ENCODE data around the gene FGF13. TPM values are rescaled to one million over a fixed set of nuclear protein-coding genes. Genes with fewer than 3 reads are reported as not detected.

Gene FGF13
- total RNA-seq, 3 donors from 2014 or later = 7.9 to 18.1 (median 13.1) TPM

GRCh38 chrX:138669693-138670092 lies 41.8 kb downstream of the FGF13 start:
- no peak for TF ChIP-seq POLR2A (IDR thresholded peaks at IDR 0.05)
- TF ChIP-seq CTCF (IDR thresholded peaks at IDR 0.05) = no peak
- no peak for TF ChIP-seq POLR2AphosphoS5 (IDR thresholded peaks at IDR 0.05)
- intact Hi-C loops (cut with DNase I; ENCODE audit: low total_unique reads) = loop anchor here (10.0 kb wide), 1 partner anchor 265 kb away; no protein-coding TSS in a partner anchor
- Histone ChIP-seq H3K36me3 (no peaks in the 10 kb centered on the region), H3K27me3 (peaks cover 0 to 8% of the 10 kb centered on the region in 2 donors), H3K9me3 (no peaks in the 10 kb centered on the region), H3K4me1 (no peaks in the 10 kb centered on the region), H3K27ac (no peak overlapping the region), H3K4me3 (no peak overlapping the region)
- DNase-seq (ENCODE audit: low spot score in 2 of 2) = no peak

- H3K4me3 ChIP-seq = no peak overlapping the region
- peaks cover 0 to 3% of the 10 kb centered on the region in 2 donors for H3K27me3 ChIP-seq
- H3K9me3 ChIP-seq = no peaks in the 10 kb centered on the region
- DNase-seq (ENCODE audit: low spot score in 2 of 2) = no peak
- no peaks in the 10 kb centered on the region for H3K36me3 ChIP-seq
- TF ChIP-seq POLR2A (IDR thresholded peaks at IDR 0.05) (no peak), CTCF (IDR thresholded peaks at IDR 0.05) (no peak), POLR2AphosphoS5 (IDR thresholded peaks at IDR 0.05) (no peak)
- H3K4me1 ChIP-seq = no peaks in the 10 kb centered on the region
- intact Hi-C loops (cut with DNase I; ENCODE audit: low total_unique reads) = loop anchor here (10.0 kb wide), 1 partner anchor 270 kb away; no protein-coding TSS in a partner anchor
- H3K27ac ChIP-seq = no peak overlapping the region
These were observed 47.1 kb downstream of the FGF13 start for GRCh38 chrX:138664466-138664865.

GRCh38 chrX:138664016-138664415 lies 47.5 kb downstream of the FGF13 start:
- no peaks in the 10 kb centered on the region for H3K4me1 ChIP-seq
- no peak for TF ChIP-seq POLR2A (IDR thresholded peaks at IDR 0.05)
- TF ChIP-seq POLR2AphosphoS5 (IDR thresholded peaks at IDR 0.05) = no peak
- TF ChIP-seq CTCF (IDR thresholded peaks at IDR 0.05) = no peak
- no peaks in the 10 kb centered on the region for H3K36me3 ChIP-seq
- no peak overlapping the region for H3K27ac ChIP-seq
- intact Hi-C loops (cut with DNase I; ENCODE audit: low total_unique reads) = loop anchor here (10.0 kb wide), 1 partner anchor 271 kb away; no protein-coding TSS in a partner anchor
- H3K9me3 ChIP-seq = no peaks in the 10 kb centered on the region
- DNase-seq (ENCODE audit: low spot score in 2 of 2) = no peak
- H3K27me3 ChIP-seq = peaks cover 0 to 3% of the 10 kb centered on the region in 2 donors
- H3K4me3 ChIP-seq = no peak overlapping the region

- Histone ChIP-seq H3K9me3 (no peaks in the 10 kb centered on the region), H3K36me3 (no peaks in the 10 kb centered on the region), H3K4me3 (no peak overlapping the region), H3K27me3 (peaks cover 0 to 7% of the 10 kb centered on the region in 2 donors), H3K27ac (no peak overlapping the region), H3K4me1 (no peaks in the 10 kb centered on the region)
- intact Hi-C loops (cut with DNase I; ENCODE audit: low total_unique reads) = no loop called here
- TF ChIP-seq POLR2A (IDR thresholded peaks at IDR 0.05) = no peak
- DNase-seq (ENCODE audit: low spot score in 2 of 2) = no peak
These were observed 60.0 kb downstream of the FGF13 start for GRCh38 chrX:138651494-138651893.

- no peak overlapping the region for H3K27ac ChIP-seq
- TF ChIP-seq CTCF (IDR thresholded peaks at IDR 0.05) = no peak
- no peak for TF ChIP-seq POLR2AphosphoS5 (IDR thresholded peaks at IDR 0.05)
- TF ChIP-seq POLR2A (IDR thresholded peaks at IDR 0.05) = no peak
- H3K9me3 ChIP-seq = no peaks in the 10 kb centered on the region
- H3K36me3 ChIP-seq = no peaks in the 10 kb centered on the region
- DNase-seq (ENCODE audit: low spot score in 2 of 2) = no peak
- no peak overlapping the region for H3K4me3 ChIP-seq
- intact Hi-C loops (cut with DNase I; ENCODE audit: low total_unique reads) = no loop called here
- H3K27me3 ChIP-seq = peaks cover 0 to under 1% of the 10 kb centered on the region in 2 donors
- H3K4me1 ChIP-seq = no peaks in the 10 kb centered on the region
These were observed 62.9 kb downstream of the FGF13 start for GRCh38 chrX:138648568-138648967.

GRCh38 chrX:138638996-138639395 lies 72.5 kb downstream of the FGF13 start:
- intact Hi-C loops (cut with DNase I; ENCODE audit: low total_unique reads) = no loop called here
- no peak overlapping the region for H3K27ac ChIP-seq
- no peaks in the 10 kb centered on the region for H3K4me1 ChIP-seq
- no peaks in the 10 kb centered on the region for H3K36me3 ChIP-seq
- no peaks in the 10 kb centered on the region for H3K9me3 ChIP-seq
- DNase-seq (ENCODE audit: low spot score in 2 of 2) = no peak
- no peak for TF ChIP-seq POLR2A (IDR thresholded peaks at IDR 0.05)
- no peak for TF ChIP-seq POLR2AphosphoS5 (IDR thresholded peaks at IDR 0.05)
- TF ChIP-seq CTCF (IDR thresholded peaks at IDR 0.05) = no peak
- H3K27me3 ChIP-seq = peaks cover 0 to 20% of the 10 kb centered on the region in 2 donors
- H3K4me3 ChIP-seq = no peak overlapping the region

Measured in breast epithelium (tissue), 4 donors.